IMR-90 (cell line): ENCODE measurements around the gene ALLC.

Experiments
- CEBPB ChIP-seq: IDR thresholded peaks from 2 replicates; pipeline ENCODE4 v1.6.1; 2012; ENCODE audit warnings: low read depth, low read length, improper control_type of control experiment
- CTCF ChIP-seq: conservative IDR thresholded peaks from 2 replicates; pipeline ENCODE4 v1.5.1; 2012; ENCODE audit warnings: mild to moderate bottlenecking, low read depth, low read length, improper control_type of control experiment
- FOS ChIP-seq: fragments of 150-350 bp; IDR thresholded peaks from 2 replicates; pipeline ENCODE4 v1.6.1; 2016; ENCODE audit warnings: low read depth, low read length
- MAZ ChIP-seq: IDR thresholded peaks from 2 replicates; pipeline ENCODE4 v1.6.1; 2012; ENCODE audit warnings: low read depth, mild to moderate bottlenecking, low read length, improper control_type of control experiment, moderate library complexity, borderline replicate concordance
- NFE2L2 ChIP-seq: fragments of 150-350 bp; IDR thresholded peaks from 2 replicates; pipeline ENCODE4 v1.6.1; 2016; ENCODE audit warnings: low read depth, mild to moderate bottlenecking, low read length
- POLR2A ChIP-seq: IDR thresholded peaks from 2 replicates; pipeline ENCODE4 v1.6.1; 2012; ENCODE audit warnings: mild to moderate bottlenecking, low read depth, low read length
- RAD21 ChIP-seq: IDR thresholded peaks from 2 replicates; pipeline ENCODE4 v1.6.1; 2012; ENCODE audit warnings: low read length, improper control_type of control experiment
- RCOR1 ChIP-seq: IDR thresholded peaks from 2 replicates; pipeline ENCODE4 v1.6.1; 2012; ENCODE audit warnings: mild to moderate bottlenecking, low read length, improper control_type of control experiment; ENCODE audit not compliant: insufficient replicate concordance
- SMC3 ChIP-seq: fragments of 150-350 bp; IDR thresholded peaks from 2 replicates; pipeline ENCODE4 v1.6.1; 2016; ENCODE audit warnings: low read depth, mild to moderate bottlenecking, antibody characterized with exemption, low read length, moderate library complexity
- TF ChIP-seq, protein P1 (sequence below): fragments of 150-350 bp; IDR thresholded peaks from 2 replicates; pipeline ENCODE4 v1.6.1; 2017; ENCODE audit warnings: mild to moderate bottlenecking, antibody characterized with exemption, low read length, low read depth

GRCh38 chr2:3718679-3719078 is 60.7 kb downstream of the ALLC start:
- TF ChIP-seq, protein P1, sequence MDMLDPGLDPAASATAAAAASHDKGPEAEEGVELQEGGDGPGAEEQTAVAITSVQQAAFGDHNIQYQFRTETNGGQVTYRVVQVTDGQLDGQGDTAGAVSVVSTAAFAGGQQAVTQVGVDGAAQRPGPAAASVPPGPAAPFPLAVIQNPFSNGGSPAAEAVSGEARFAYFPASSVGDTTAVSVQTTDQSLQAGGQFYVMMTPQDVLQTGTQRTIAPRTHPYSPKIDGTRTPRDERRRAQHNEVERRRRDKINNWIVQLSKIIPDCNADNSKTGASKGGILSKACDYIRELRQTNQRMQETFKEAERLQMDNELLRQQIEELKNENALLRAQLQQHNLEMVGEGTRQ = no peak
- TF ChIP-seq NFE2L2 = no peak
- no peak for TF ChIP-seq CTCF
- no peak for TF ChIP-seq POLR2A
- no peak for TF ChIP-seq SMC3
- TF ChIP-seq FOS = no peak
- TF ChIP-seq CEBPB = no peak
- TF ChIP-seq RAD21 = no peak
- no peak for TF ChIP-seq RCOR1
- TF ChIP-seq MAZ = no peak
